Activated naive CD4-positive, alpha-beta T cell treated with anti-CD3 and anti-CD28 coated beads, Interleukin-2, amount 10 ng/mL, durations not matched to agents 7 days and 5 days (primary cell): Measurements from ENCODE around the gene AKR1C3.
"Not testable (repeated sequence)": the region's sequence is repeated elsewhere in the genome, so short reads cannot be mapped to it uniquely, and the experiment has no call there.

Experiments used
- CTCF ChIA-PET: fragments of 350-600 bp; sonication (Branson Sonifier 250); formaldehyde crosslinking; loops from one replicate; lab custom pipeline; 2021; ENCODE audit warnings: antibody characterized with exemption; lab: Charles Lee
- DNase-seq: peaks from one replicate; pipeline ENCODE4 v3.0.0-alpha.2; 2020
- H3K27ac Mint-ChIP-seq: one replicate; pipeline ENCODE4 v1.8.0; 2021; ENCODE audit warnings: mild to moderate bottlenecking, moderate library complexity, mixed read lengths
- H3K27me3 Mint-ChIP-seq: one replicate; pipeline ENCODE4 v1.8.0; 2021; ENCODE audit warnings: mild to moderate bottlenecking, mixed read lengths
- H3K36me3 Mint-ChIP-seq: one replicate; pipeline ENCODE4 v1.8.0; 2021; ENCODE audit warnings: mixed read lengths
- H3K4me1 Mint-ChIP-seq: one replicate; pipeline ENCODE4 v1.8.0; 2021; ENCODE audit warnings: mixed read lengths
- H3K4me3 Mint-ChIP-seq: one replicate; pipeline ENCODE4 v1.8.0; 2021; ENCODE audit warnings: mild to moderate bottlenecking, moderate library complexity, mixed read lengths
- H3K9me3 Mint-ChIP-seq: one replicate; pipeline ENCODE4 v1.8.0; 2021; ENCODE audit warnings: mixed read lengths

Gene AKR1C3

GRCh38 chr10:5094265-5095205 is at the start of gene AKR1C3:
Gene AKR1C3 (plus strand): TSS chr10:5094414. CDS start chr10:5094445, 31 bp downstream.
- Mint-ChIP-seq H3K4me1 (peaks cover 12% of the 10 kb centered on the region), H3K9me3 (no peaks in the 10 kb centered on the region), H3K27ac (peak within 1 kb of the TSS; percentile 53), H3K27me3 (peaks cover 9% of the 10 kb centered on the region), H3K36me3 (peaks cover 2% of the 10 kb centered on the region), H3K4me3 (peak within 1 kb of the TSS; percentile 77)
- CTCF ChIA-PET, result interaction anchor here (0.7 to 1.7 kb wide), 3 partner anchors 189 to 289 kb away, joined by 3 to 5 read pairs (median 3); no protein-coding TSS in a partner anchor
- DNase-seq, result peak; percentile 31

GRCh38 chr10:5045095-5045494 is 49.1 kb upstream of the AKR1C3 start:
- no peak overlapping the region for H3K27ac Mint-ChIP-seq

GRCh38 chr10:5046410-5046809 is 47.8 kb upstream of the AKR1C3 start:
- no peaks in the 10 kb centered on the region for H3K36me3 Mint-ChIP-seq
- H3K4me1 Mint-ChIP-seq, result peaks cover 2% of the 10 kb centered on the region
- no peak overlapping the region for H3K4me3 Mint-ChIP-seq
- CTCF ChIA-PET, result interaction anchor here (0.6 kb wide), 1 partner anchor 49 kb away, joined by 3 read pairs; no protein-coding TSS in a partner anchor
- no peaks in the 10 kb centered on the region for H3K27me3 Mint-ChIP-seq
- H3K27ac Mint-ChIP-seq, result no peak overlapping the region
- DNase-seq, result no peak
- no peaks in the 10 kb centered on the region for H3K9me3 Mint-ChIP-seq

More at GRCh38 chr10:5045095-5045494, 49.1 kb upstream of the AKR1C3 start:
- H3K27me3 Mint-ChIP-seq, result peaks cover 4% of the 10 kb centered on the region
- peaks cover 6% of the 10 kb centered on the region for H3K4me1 Mint-ChIP-seq
- no peaks in the 10 kb centered on the region for H3K36me3 Mint-ChIP-seq
- no peak for DNase-seq
- H3K9me3 Mint-ChIP-seq, result peaks cover 2% of the 10 kb centered on the region
- H3K4me3 Mint-ChIP-seq, result no peak overlapping the region
- CTCF ChIA-PET, result no interaction called here

GRCh38 chr10:5047055-5047454 is 47.2 kb upstream of the AKR1C3 start:
- CTCF ChIA-PET, H3K4me3 Mint-ChIP-seq, H3K27me3 Mint-ChIP-seq, H3K4me1 Mint-ChIP-seq, H3K9me3 Mint-ChIP-seq, H3K36me3 Mint-ChIP-seq, DNase-seq, H3K27ac Mint-ChIP-seq: not testable (repeated sequence)

GRCh38 chr10:5047912-5048628 is 46.1 kb upstream of the AKR1C3 start:
- Mint-ChIP-seq H3K4me3 (no peak overlapping the region), H3K27ac (no peak overlapping the region), H3K27me3 (no peaks in the 10 kb centered on the region), H3K36me3 (no peaks in the 10 kb centered on the region), H3K4me1 (no peaks in the 10 kb centered on the region), H3K9me3 (no peaks in the 10 kb centered on the region)
- CTCF ChIA-PET, result no interaction called here
- no peak for DNase-seq

GRCh38 chr10:5052951-5053500 is 41.2 kb upstream of the AKR1C3 start:
- H3K27ac Mint-ChIP-seq, DNase-seq, H3K4me1 Mint-ChIP-seq, H3K9me3 Mint-ChIP-seq, H3K4me3 Mint-ChIP-seq, CTCF ChIA-PET, H3K36me3 Mint-ChIP-seq, H3K27me3 Mint-ChIP-seq: not testable (repeated sequence)

GRCh38 chr10:5054831-5055230 is 39.4 kb upstream of the AKR1C3 start:
- CTCF ChIA-PET, H3K36me3 Mint-ChIP-seq: not testable (repeated sequence)

GRCh38 chr10:5059267-5059666 is 34.9 kb upstream of the AKR1C3 start:
- H3K27me3 Mint-ChIP-seq, H3K4me3 Mint-ChIP-seq, H3K4me1 Mint-ChIP-seq, DNase-seq, H3K27ac Mint-ChIP-seq, CTCF ChIA-PET, H3K9me3 Mint-ChIP-seq, H3K36me3 Mint-ChIP-seq: not testable (repeated sequence)

More at GRCh38 chr10:5054831-5055230, 39.4 kb upstream of the AKR1C3 start:
- not testable (repeated sequence) for H3K4me3 Mint-ChIP-seq, DNase-seq, H3K4me1 Mint-ChIP-seq, H3K27ac Mint-ChIP-seq, H3K9me3 Mint-ChIP-seq, H3K27me3 Mint-ChIP-seq

GRCh38 chr10:5060791-5061190 is 33.4 kb upstream of the AKR1C3 start:
- H3K4me1 Mint-ChIP-seq, H3K27me3 Mint-ChIP-seq, H3K27ac Mint-ChIP-seq, H3K9me3 Mint-ChIP-seq, H3K4me3 Mint-ChIP-seq, H3K36me3 Mint-ChIP-seq, CTCF ChIA-PET, DNase-seq: not testable (repeated sequence)

GRCh38 chr10:5064656-5065055 is 29.6 kb upstream of the AKR1C3 start:
- DNase-seq, result no peak
- Mint-ChIP-seq H3K9me3 (peaks cover 3% of the 10 kb centered on the region), H3K27ac (no peak overlapping the region), H3K4me1 (no peaks in the 10 kb centered on the region), H3K36me3 (no peaks in the 10 kb centered on the region), H3K4me3 (no peak overlapping the region), H3K27me3 (no peaks in the 10 kb centered on the region)
- CTCF ChIA-PET, result no interaction called here

GRCh38 chr10:5068274-5068984 is 25.8 kb upstream of the AKR1C3 start:
- Mint-ChIP-seq H3K4me1 (no peaks in the 10 kb centered on the region), H3K4me3 (no peak overlapping the region), H3K9me3 (peaks cover 6% of the 10 kb centered on the region), H3K27me3 (no peaks in the 10 kb centered on the region), H3K27ac (no peak overlapping the region), H3K36me3 (no peaks in the 10 kb centered on the region)
- CTCF ChIA-PET, result no interaction called here
- DNase-seq, result no peak

GRCh38 chr10:5070648-5071410 is 23.4 kb upstream of the AKR1C3 start:
- Mint-ChIP-seq H3K9me3 (peaks cover 6% of the 10 kb centered on the region), H3K4me3 (no peak overlapping the region), H3K27me3 (no peaks in the 10 kb centered on the region), H3K27ac (no peak overlapping the region), H3K4me1 (no peaks in the 10 kb centered on the region), H3K36me3 (no peaks in the 10 kb centered on the region)
- no peak for DNase-seq
- CTCF ChIA-PET, result no interaction called here

GRCh38 chr10:5071411-5072198 is 22.6 kb upstream of the AKR1C3 start:
- no peak for DNase-seq
- Mint-ChIP-seq H3K27me3 (no peaks in the 10 kb centered on the region), H3K36me3 (no peaks in the 10 kb centered on the region), H3K27ac (no peak overlapping the region), H3K9me3 (peaks cover 6% of the 10 kb centered on the region), H3K4me1 (no peaks in the 10 kb centered on the region), H3K4me3 (no peak overlapping the region)
- CTCF ChIA-PET, result no interaction called here
